IMR-90 (cell line): ENCODE measurements around the gene SLC25A17.

ENCODE experiments used
- CEBPB ChIP-seq: IDR thresholded peaks from 2 replicates; pipeline ENCODE4 v1.6.1; 2012; ENCODE audit warnings: low read depth, low read length, improper control_type of control experiment
- CHD1 ChIP-seq: IDR thresholded peaks from 2 replicates; pipeline ENCODE4 v1.6.1; 2012; ENCODE audit warnings: low read depth, low read length, improper control_type of control experiment
- CTCF ChIP-seq: conservative IDR thresholded peaks from 2 replicates; pipeline ENCODE4 v1.5.1; 2012; ENCODE audit warnings: mild to moderate bottlenecking, low read depth, low read length, improper control_type of control experiment
- MAZ ChIP-seq: IDR thresholded peaks from 2 replicates; pipeline ENCODE4 v1.6.1; 2012; ENCODE audit warnings: low read depth, mild to moderate bottlenecking, low read length, improper control_type of control experiment, moderate library complexity, borderline replicate concordance
- MXI1 ChIP-seq: IDR thresholded peaks from 2 replicates; pipeline ENCODE4 v1.6.1; 2012; ENCODE audit warnings: low read depth, mild to moderate bottlenecking, low read length, moderate library complexity, borderline replicate concordance
- POLR2A ChIP-seq: IDR thresholded peaks from 2 replicates; pipeline ENCODE4 v1.6.1; 2012; ENCODE audit warnings: mild to moderate bottlenecking, low read depth, low read length
- RAD21 ChIP-seq: IDR thresholded peaks from 2 replicates; pipeline ENCODE4 v1.6.1; 2012; ENCODE audit warnings: low read length, improper control_type of control experiment
- RCOR1 ChIP-seq: IDR thresholded peaks from 2 replicates; pipeline ENCODE4 v1.6.1; 2012; ENCODE audit warnings: mild to moderate bottlenecking, low read length, improper control_type of control experiment; ENCODE audit not compliant: insufficient replicate concordance
- RFX5 ChIP-seq: IDR thresholded peaks from 2 replicates; pipeline ENCODE4 v1.8.0; 2012; ENCODE audit warnings: low read depth, mild to moderate bottlenecking, low read length, moderate library complexity
- SMC3 ChIP-seq: fragments of 150-350 bp; IDR thresholded peaks from 2 replicates; pipeline ENCODE4 v1.6.1; 2016; ENCODE audit warnings: low read depth, mild to moderate bottlenecking, antibody characterized with exemption, low read length, moderate library complexity
- USF2 ChIP-seq: fragments of 150-350 bp; IDR thresholded peaks from 2 replicates; pipeline ENCODE4 v1.6.1; 2017; ENCODE audit warnings: mild to moderate bottlenecking, antibody characterized with exemption, low read length, low read depth

GRCh38 chr22:40818747-40819598 lies at the start of gene SLC25A17:
- TF ChIP-seq MXI1: peak; percentile 90
- peak; percentile 38 for TF ChIP-seq CTCF
- peak; percentile 65 for TF ChIP-seq POLR2A
- 0 out of 2 replicates have a peak, but pooled peaks have one; percentile 4 for TF ChIP-seq SMC3
- TF ChIP-seq CEBPB: no peak
- no peak for TF ChIP-seq RCOR1
- peak; percentile 16; the same call in 1 of the 2 replicates for TF ChIP-seq RAD21
- TF ChIP-seq RFX5: no peak
- TF ChIP-seq USF2: peak; percentile 64
- TF ChIP-seq MAZ: no peak; the same call in 1 of the 2 replicates
- TF ChIP-seq CHD1: no peak
